Retina (tissue), 1 donor: ENCODE measurements around the gene ABCA2.

Source experiments
- DNase-seq: peaks from one replicate; pipeline ENCODE4 v3.0.0-alpha.2; 2016

Gene ABCA2

DNA sequence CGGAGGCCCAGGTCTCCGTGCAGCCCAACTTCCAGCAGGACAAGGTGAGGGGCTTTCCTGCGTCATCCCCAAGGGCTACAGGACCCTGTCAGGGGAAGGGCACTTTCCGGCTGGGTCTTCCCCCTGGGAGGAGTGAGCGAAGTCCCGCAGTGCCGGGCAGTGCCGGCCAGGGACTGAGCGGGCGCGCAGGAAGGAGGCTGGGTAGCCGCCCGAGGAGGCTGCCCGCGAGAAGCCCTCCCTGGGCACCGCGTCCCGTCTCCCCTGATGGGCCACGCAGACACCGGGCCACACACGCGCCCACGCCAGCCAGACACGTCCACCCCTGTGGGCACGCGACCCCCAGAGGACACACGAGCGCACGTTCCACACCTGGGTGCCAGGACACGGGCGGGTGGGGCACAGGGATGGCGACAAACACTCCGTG lies 50.4 kb downstream of the ABCA2 start:
- DNase-seq, result no peak

DNA sequence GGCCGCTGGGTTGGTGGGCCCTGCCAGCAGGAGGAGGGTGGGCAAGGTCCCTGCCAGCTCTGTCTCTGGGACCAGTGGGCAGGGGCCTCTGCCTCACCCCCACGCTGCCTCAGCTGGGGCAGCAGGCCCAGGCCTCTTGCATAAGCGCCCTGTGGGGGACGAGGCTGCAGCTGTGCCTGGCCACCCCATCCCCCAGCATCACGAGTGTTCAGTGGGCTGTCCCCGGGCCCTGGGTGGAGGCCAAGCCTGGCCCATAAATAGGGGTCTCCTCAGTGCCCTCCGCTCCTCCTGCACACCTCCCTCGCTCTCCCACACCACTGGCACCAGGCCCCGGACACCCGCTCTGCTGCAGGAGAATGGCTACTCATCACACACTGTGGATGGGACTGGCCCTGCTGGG lies 50.8 kb downstream of the ABCA2 start, which contains the start of gene PTGDS:
Gene PTGDS, plus strand, starts transcription at position 282 of the 400 bp plus-strand sequence. Its CDS starts 75 bp downstream, at position 357.
- no peak for DNase-seq

DNA sequence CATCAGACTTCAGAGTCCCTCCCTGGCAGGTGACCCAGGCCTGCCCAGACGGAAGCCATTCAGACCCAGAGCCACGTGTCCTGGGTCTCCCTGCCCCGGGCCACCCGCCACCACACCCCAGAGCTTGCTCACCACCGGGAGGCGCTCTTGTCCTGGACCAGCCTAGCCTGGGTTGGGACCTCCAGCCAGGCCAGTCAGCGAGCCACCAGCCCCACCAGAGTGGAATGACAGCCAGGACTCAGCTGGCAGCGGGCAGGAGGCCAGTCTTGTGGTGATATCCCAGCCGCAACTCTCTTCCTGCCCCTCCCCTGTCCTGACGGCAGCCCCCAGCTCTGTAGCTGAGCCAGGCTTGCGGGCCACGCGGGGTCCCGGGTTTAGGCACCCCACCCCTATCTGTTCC lies 52.4 kb downstream of the ABCA2 start:
- DNase-seq, result no peak

DNA sequence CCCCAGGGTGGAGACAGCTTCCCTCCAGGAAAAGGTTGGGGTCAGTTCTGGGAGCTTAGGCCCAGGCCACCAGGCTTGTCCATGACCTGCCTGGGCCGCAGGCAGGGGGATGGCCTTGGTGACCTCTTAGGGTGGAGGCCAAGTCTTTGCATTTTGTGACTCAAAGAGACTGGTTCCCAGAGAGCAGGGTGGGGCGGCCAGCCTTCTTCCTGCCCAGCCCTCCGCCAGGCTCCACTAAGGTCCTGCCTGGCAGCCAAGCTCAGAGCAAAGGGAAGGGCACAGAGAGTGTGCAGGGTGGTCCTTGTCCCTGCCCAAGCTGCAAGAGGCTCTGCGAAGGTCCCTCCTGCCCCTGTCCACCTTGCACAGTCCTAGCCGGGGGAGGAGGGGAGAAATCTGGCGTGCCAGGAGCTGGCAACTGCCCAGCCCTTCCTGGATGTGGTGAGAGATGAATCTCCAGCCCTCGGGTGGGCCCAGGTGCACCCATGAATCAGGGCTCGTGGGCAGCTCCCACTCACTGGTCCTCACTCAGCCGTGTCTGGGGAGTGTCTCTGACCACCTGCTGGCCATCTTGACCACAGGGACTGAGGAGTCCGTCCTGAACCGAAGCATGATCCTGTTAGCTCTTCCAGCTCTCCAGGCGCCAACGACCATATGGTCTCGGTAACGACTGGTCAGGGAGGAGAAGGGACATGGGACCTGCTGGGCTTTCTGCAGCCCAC lies 53.1 kb downstream of the ABCA2 start:
- no peak for DNase-seq

DNA sequence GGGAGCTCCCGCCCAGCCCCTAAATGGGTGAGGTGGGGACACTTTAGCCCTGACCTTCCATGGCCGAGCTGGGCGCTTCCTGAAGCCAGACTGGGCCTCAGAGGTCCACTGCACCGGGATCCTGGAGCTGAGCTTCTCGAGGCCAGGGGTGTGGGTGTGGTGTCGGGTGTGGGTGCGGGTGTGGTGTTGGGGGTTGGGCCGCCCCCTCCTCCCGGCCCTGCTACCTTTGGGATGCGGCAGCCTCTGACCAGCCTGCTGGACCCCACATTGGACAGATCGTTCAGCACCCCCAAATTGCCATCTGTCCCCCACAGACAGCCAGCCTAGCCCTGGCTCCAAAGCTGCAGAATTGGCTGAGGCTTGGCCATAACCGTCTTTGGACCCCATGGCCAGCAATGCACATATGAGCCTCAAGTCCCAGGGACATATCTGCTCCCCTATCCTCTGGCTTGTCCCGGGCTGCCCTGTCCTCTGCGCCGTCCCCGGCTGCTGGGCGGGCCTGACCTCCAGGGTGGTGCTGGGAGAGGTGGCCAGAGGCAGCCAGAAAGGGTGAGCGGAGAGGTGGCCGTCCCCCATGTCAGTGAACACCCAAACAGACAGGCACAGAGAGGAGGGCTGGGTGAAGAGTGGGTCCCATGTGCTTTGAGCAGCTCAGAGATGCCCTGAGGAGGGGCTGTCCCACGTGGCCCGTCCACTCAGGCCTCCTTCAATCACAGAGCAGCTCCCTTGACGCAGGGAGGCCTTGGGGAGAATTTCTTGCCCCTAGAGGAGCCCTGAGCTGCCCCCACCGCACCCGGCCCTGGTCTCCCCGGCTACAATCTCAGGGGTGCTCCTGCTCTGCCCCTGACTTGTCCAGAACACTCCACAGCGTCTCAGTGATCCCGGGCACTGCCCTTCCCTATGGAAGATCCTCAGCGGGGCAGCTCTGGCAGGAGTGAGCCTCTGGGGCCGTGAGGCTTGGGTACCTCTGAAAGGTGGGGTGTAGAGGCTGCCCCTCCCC lies 54.1 kb downstream of the ABCA2 start:
- no peak for DNase-seq

DNA sequence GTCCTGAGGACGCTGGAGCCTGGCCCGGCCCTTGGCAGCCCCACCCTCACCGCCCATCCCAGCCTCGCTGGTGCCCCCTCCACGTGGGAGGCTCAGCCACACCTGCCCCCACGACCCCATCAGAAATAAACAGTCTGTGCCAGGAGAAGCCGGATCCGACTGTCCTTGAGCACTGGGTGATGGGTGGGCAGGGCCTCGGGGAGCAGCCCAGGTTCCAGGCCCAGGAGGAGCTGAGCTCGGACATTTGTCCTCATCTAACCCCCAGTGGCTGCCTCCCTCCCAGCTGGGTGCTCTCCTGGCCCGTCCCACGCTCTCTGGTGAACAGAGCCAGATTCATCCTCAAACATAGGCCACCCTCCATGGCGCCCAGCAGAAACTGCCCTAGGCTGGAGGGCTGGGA lies 55.3 kb downstream of the ABCA2 start:
- DNase-seq, result no peak

DNA sequence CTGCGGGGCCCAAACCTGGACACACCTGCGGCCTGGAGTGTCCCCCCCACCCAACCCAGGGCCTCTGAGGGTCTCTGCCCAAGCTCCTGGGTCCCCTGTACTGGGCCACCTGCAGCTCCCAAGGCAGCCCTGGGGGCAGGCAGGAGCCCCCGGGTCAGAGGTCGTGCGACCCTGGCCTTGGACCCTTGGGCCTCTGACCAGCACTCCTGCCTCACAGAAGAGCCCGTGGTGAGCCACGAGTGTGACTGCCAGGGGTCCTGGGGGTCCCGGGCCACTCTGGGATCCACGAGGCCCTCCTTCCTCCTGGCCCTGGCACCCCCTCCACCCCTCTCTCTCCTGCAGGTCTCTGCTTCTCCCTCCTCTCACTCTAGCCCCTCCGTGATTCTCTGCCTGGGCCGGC lies 55.7 kb downstream of the ABCA2 start:
- no peak for DNase-seq

DNA sequence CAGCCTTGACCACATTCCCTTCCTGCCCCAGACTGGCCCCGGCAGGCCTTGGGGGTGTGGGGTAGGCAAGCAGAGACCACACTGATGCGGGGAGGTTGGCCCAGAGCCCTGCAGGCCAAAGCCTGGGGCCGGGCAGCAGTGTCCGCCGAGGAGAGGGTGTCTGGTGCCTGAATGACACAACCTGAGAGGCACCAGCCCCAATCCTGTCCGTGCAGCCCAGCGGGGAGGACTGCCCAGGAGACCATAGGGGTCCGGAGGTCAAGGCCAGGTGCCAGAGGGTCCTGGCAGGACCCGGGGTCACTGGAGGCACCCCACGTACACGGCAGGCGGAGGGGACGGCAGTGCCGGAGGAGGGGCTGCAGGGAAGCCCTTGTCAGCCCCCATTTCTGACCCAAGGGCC lies 56.3 kb downstream of the ABCA2 start:
- DNase-seq, result no peak

DNA sequence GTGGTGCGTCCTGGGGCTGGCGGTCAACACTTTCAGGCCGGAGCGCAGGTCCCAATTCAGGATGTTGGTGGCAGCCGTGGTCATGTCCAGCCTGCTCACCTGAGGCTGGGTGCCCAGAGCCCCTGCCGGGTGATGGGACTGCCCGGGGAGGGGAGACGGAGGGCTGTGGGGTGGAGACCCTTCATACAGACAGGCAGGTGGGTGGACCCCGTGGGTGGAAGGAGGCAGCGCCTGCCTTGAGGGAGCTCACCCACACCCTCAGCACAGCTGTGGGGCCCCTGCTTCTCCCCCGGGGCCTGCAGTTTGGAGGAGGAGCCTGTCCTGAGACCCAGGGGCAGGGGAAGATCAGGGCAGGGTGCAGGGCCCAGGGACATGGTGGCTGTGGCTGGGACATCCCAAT lies 57.7 kb downstream of the ABCA2 start:
- no peak for DNase-seq

DNA sequence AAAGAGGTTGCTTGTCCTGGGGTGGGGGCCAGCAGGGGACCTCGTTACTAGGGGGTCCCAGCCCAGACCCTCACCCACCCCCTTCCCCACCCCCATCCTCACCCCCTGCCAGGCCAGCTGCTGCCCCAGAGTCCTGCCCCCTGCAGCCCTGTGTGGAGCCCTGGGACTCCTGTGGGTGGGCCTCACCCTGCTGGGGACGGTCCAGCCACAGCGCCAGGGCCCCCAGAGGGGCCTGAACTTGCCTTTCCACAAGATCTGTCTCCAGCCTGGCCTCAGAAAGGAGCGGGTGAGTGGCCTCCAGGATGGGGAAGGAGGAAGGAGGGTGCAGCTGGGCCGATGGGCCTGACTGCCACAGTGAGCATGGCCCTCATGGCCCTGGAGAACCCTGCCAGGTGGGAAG lies 58.3 kb downstream of the ABCA2 start:
- DNase-seq, result no peak

DNA sequence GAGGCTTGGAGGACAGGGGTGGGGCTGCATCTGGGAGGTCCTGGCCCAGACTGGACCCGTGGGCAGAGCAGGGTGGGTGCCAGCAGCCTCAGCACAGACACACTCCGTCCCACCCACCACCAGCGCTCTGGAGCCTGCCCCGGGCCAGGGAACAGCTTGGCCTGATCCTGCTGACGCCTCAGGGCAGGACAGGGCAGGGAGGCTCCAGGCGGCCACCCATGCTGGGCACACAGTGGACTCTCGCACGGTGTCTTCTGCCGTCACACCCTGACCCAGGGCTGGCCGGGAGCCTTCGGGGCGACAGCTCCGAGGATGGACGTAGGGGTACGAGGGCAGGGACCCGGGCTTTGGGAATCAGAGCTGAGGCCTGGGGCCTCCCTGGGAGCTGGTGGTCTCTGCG lies 58.9 kb downstream of the ABCA2 start:
- DNase-seq, result no peak

DNA sequence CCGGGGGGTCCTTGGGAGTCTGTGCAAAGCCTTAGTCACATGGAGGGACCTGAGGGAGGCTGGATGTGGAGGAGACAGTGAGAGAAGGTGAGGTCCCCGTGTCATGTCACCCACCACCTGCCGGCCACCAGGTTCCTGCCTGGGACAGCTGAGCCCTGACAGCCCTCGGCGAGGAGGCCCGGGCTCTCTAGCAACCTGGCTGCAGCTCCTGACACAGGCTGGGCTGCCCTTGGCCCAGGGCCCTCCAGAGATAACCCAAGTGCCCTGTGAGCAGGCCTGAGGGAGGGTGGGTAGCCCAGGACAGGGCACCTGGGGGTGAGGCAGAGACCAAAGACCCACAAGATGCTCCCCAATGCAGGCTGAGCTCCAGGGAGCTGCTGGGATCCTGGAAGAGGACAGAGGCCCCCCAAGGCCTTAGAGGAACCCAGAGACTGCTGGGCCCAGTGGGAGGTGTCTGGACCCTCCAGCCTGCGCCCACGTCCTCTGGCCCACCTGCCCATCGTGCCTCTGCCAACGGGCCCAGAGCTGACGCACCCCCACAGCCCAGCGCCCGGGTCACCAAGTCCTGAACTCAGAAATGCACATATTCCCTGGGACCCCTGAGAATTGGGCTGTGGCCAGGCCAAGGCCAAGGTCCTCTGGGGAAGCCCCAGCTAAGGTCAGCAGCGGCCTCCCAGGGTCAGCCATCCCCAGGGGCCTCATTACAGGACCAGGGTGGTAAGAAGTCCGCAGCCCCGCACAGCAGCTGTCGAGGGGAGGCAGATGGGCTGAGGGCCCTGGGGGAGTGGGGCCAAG lies 59.5 kb downstream of the ABCA2 start:
- DNase-seq, result no peak

DNA sequence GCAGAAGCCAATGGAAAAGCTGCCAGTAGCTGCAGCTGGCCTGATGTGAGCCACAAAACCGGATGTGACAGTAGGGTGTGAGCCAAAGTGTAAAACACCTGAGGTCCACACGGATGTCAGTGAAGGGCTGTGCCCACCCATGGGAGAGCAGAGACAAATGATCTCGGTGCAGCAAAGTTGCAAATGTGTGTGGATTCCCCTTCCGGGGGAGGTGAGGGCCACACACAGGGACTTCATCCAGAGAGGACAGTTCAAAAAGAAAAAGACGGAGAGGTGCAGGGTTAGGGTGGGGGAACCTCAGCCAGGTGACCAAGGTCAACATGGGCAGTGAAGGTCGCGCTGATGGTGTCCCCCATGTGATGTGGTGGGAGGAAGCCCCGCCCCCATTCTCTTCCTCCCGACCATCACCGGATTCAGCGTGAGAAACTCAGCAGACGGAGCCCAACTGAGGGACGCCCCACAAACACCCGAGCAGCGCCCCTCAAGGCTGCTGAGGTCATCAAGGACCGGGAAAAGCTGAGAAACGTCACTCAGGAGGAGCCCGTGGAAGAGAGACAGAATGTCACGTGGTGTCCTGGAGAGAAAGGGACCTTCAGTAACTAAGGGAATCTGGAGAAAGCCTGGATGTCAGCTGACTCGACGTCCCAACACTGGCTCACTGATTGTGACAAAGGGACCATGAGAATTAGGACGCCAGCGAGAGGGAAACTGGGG lies 62.1 kb downstream of the ABCA2 start:
- DNase-seq, result peak; percentile 69

DNA sequence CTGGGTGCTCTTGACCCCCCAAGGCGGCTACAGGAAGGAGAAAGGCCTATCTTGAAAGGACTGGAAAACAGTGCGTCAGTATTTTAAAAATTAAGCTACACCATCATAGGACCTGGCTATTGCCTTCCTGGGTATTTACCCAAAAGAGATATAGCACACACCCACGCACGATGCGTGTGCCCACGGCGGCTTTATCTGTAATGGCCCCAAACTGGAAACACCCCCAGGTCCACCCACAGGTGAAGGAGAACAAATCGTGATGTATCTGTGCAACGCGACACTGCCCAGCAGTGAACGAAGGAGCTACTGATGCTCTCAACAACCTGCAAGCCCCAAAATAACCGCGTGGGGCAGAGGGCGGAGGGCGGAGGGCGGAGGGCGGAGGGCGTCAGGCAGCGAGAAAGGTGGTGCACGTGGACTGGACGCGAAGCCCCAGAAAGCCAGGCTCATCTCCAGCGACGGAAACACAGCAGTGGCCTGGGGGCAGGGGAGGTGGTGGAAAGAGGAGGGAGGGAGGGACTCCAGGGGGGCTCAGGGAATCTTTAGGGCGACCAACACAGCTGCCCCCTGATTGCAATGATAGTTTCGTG lies 63.1 kb downstream of the ABCA2 start:
- DNase-seq, result no peak

DNA sequence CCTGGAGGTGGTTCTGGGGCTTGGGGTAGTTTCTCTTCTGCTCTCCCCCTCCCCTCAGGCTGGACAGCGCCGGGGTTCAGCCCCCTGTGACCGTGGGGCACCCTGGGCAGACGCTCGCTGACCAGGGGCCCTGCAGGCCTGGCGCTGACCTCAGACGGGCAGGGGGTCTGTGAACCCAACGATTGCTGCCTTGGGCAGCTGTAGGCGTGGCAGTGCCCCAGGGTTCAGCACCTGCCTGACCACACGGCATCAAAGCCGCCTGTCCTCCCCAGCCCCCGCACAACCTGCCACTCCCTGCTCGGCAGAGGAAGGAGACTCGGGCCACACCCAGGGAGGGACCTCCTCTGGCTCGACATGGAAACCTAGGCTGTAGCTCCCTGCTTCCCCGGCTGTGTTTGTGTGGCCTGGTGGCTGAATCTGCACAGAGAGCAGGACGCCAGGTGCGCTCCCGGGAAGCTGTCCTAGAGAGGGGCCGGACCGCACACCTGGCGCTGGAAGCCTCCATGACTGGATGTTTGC lies 63.8 kb downstream of the ABCA2 start:
- DNase-seq, result no peak

DNA sequence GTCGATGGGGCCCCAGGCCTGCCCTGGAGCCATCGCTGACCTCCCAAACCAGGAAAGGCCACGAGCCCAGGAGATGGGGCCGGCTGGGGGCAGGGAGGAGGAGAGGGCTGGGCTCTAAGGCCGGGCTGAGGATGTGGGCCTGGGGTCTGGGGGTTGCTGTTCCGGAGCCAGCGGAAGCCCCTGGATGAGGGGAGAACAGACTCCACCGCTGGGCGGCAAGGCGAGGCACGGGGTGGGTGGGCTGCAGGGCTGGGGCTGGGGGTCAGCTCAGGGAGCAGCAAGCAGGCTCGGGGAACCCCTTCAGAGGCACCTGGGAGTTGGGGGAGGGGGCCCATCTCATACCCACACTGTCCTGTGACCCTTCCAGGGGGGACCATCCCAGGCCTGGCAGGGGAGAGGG lies 64.3 kb downstream of the ABCA2 start:
- no peak for DNase-seq

DNA sequence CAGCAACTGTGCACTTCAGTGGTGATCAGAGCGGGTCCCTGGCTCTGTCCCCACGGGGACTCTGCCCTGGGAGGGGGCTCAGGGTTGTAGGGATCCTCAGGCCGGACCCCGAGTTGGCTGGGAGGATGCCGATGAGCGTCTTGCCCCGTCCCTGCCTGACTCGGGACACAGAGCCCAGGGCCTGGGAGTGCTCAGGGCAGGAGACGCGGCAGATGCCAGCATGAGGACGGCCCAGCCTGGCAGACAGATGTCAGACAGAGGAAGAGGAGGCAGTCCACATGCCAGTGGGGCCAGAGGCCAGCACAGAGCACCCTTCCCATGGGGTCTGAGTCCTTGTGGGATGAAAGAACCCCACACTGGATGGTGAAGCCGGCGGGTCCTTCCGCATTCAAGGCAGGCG lies 64.7 kb downstream of the ABCA2 start:
- no peak for DNase-seq

DNA sequence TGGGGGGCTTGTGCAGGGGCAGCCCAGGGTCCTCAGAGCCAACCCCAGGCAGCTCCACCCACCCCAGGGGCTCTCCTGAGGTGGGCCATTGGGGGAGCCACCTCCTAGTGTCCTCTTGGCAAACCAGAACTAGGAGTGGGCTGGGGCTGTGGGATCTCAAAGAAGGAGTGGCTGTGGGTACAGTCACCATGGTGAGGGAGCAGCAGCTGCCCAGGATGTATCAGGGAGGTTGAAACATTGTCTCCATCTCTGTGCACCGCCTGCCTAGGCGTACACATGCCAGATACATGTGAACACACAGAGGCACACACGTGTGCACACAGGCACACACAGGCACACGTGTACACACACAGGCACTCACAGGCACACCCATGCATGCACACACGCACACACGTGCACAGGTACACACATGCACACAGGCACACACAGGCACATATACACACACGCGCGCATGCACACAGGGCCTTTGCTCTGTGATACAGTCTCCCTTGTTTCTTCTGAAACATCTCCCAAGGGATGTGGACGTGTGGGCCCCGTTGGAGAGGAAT lies 65.3 kb downstream of the ABCA2 start:
- no peak for DNase-seq

DNA sequence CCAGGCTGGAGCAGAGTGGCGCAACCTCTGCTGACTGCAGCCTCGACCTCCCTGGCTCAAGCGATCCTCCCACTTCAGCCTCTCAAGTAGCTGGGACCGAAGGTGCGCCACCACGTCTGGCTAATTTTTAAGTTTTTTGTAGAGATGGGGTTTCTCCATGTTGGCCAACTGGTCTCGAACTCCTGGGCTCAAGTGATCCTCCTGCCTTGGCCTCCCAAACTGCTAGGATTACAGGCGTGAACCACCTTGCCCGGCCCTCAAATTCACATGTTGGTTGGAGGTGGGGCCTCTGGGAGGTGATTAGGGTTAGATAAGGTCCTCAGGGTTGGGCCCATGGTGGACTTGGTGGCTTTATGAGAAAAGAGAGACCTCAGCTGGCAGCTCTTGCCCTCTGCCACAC lies 65.9 kb downstream of the ABCA2 start:
- no peak for DNase-seq

DNA sequence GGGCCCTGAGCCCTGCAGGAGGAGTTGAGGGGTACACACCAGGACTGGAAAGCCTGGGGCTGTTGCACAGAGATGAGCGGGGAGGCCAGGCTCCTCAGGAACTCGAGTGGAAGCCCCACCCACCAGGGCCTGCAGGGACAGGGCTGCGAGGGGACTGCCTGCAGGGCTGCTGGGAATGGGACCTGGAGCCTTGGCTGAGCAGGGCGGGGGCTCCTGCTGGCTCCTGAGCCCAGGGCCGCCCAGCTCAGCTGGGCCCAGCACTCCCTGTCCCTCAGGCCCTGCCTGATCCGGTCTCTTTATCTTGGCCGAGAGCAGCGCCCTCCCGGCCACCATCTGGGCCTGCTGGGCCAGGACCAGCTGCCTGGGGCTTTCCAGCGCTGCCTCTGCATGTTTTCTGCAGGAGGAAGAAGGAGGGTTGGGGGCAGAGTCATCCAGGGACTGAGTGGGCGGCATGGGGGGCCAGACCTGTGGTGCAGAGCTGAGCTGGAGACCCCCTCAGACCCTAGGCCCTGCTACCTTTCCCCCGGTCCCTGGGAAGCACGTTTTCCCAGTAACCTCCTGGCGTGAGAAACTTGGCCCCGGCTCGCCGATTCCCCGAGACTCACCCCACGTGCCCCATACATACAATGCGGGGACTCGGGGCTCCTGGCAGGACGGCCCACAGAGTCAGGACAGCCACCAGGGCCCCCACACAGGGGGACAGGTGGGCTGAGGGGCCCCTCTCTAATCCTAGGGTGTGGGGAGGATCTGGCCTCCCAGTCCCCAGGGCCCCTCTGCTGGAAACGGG lies 66.6 kb downstream of the ABCA2 start:
- peak; percentile 46 for DNase-seq

DNA sequence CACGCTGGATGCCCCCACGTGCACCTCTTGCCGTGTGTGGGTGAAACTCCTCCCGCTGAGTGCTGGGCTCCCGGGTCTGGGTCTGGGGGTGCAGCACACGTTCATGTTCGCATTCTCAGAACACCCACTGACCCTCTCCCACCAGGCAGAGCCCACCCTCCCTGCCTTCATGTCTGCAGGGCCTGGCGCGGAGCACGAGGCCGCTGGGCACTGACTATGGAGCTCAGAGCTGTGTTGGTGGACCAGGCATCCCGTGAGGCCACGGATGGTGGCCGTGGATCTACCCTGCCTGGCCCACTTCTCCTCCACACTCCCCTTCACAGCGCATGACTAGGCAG lies 67.1 kb downstream of the ABCA2 start:
- no peak for DNase-seq
